ENCODE results near the gene NFATC1.

NFATC1 gene

DNA sequence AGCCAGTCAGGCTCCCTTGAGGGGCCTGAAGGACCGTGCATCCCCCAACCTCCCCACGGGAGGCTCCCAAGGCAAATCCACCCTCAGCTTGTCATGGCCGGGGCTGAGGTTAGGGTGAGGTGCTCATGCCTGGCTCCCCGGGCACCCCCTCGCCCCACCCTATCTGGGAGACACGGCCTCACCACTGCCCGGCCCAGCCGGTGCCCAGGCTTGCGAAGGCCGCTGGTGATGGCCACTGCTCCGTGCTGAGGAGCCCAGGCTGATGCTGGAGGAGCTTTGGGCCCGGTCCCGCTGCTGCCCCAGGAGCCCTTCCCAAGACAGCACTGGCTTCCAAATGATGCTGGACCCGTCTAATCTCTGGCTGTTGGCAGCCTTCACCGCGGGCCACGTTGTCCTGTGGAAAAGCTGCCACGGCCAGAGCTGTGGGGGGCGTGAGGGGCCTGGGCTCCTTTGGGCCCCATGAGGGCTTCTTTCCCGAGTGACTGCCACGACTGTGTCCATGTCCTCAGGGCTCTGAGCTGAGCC lies 148.2 kb downstream of the NFATC1 start:
- no peak for DNase-seq (ENCODE audit: low read depth)
- TF ChIP-seq, protein P1, sequence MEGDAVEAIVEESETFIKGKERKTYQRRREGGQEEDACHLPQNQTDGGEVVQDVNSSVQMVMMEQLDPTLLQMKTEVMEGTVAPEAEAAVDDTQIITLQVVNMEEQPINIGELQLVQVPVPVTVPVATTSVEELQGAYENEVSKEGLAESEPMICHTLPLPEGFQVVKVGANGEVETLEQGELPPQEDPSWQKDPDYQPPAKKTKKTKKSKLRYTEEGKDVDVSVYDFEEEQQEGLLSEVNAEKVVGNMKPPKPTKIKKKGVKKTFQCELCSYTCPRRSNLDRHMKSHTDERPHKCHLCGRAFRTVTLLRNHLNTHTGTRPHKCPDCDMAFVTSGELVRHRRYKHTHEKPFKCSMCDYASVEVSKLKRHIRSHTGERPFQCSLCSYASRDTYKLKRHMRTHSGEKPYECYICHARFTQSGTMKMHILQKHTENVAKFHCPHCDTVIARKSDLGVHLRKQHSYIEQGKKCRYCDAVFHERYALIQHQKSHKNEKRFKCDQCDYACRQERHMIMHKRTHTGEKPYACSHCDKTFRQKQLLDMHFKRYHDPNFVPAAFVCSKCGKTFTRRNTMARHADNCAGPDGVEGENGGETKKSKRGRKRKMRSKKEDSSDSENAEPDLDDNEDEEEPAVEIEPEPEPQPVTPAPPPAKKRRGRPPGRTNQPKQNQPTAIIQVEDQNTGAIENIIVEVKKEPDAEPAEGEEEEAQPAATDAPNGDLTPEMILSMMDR (conservative IDR thresholded peaks at IDR 0.05; ENCODE audit: low read depth, low read length) = no peak
- no peak overlapping the region for H3K4me3 ChIP-seq (ENCODE audit: low read length)

DNA sequence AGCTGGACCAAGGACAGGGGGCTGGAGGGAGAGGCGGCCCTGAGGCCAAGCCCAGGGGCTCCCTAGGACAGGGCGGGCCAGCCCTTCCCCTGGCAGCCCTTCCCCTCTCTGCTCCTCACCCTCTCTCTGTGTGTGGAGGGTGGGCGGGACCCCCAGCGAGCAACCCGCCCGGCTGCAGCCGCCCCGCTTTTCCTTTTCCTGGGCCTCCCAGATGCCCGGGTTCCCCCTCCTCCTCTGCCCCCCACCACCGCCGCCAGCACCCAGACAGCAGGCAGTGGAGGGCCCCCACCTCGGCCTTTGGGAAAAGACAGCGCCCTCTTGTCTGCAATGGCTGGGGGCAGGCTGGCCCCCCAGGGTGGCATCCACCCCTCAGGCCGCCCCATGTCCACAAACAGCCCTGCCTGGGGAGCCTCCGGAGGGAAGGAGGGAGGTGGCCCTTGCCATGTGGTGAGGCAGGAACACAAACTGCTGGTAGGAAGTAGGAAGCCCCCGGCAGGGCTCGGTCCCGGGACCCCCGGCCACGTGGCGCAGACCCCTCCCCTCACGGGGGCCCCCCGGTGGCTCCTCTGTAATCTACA lies 148.7 kb downstream of the NFATC1 start:
- TF ChIP-seq, protein P1 (conservative IDR thresholded peaks at IDR 0.05; ENCODE audit: low read depth, low read length) = no peak
- no peak for DNase-seq (ENCODE audit: low read depth)
- H3K4me3 ChIP-seq (ENCODE audit: low read length) = no peak overlapping the region

DNA sequence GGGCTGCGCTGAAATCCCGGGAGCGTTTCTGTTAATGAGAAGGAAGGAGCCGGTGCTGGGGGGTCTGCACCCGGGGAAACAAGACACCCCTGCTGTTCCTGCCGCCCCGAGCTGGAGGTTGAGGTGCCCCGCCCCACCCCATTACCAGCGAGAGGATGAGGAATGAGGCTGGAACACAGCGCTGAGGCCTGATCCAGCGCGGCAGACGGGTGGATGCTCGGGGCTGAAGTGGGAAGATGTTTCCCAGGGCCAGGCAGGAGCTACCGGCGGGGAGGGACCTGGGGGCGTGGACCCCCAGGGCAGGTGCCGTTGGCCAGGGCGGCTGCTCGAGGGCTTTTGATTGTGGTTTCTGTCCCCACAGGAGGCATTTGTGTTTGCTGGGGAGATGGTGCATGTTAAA lies 149.5 kb downstream of the NFATC1 start:
- DNase-seq (ENCODE audit: low read depth) = no peak
- TF ChIP-seq, protein P1 (conservative IDR thresholded peaks at IDR 0.05; ENCODE audit: low read depth, low read length) = no peak
- no peak overlapping the region for H3K4me3 ChIP-seq (ENCODE audit: low read length)

DNA sequence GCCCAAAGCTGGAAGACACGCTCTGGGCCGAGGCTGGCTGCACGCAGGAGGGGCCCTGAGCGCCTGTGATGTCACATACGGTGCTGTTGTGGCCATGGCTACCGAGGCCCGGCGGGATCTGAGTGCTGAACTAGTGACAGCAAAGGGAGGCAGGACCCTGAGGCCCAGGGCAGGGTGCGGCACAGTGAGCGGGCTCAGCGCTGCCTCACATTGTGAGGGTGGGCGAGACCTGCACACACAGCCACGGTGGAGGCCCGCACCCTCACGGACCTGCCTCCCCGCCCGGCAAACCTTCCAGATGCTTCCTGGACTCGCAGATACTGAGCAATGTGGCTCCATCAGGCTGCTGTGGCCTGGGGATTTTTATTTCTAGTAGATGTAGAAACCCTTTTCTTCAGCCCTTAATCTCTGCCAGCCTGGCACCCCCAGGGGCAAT lies 150.0 kb downstream of the NFATC1 start:
- no peak overlapping the region for H3K4me3 ChIP-seq (ENCODE audit: low read length)
- DNase-seq (ENCODE audit: low read depth) = no peak
- TF ChIP-seq, protein P1 (conservative IDR thresholded peaks at IDR 0.05; ENCODE audit: low read depth, low read length) = no peak

DNA sequence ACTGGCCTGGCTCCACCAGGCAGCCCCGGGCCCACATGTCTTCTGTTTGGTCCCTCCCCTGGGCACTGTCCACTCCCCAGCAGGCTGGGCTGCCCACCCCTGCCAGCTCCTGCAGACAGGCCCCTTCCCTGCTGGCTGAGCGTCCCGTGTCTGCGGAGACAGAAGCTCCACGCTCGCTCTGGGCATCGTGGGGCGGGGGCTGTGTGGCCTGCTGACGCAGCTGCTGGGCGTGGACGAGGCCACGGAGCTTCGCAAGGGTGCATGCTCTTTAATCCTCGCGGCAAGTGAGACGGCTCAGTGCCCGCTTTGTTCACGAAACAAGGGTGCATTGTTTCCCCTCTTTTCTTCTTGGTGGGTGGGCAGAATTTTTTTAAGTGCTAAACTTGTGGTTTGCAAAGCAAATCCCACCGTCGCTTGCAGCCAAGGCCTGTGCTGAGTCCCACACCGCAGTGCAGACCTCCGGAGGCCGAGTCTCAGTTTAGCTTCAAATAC lies 151.1 kb downstream of the NFATC1 start:
- DNase-seq (ENCODE audit: low read depth) = peak; percentile 35
- TF ChIP-seq, protein P1 (conservative IDR thresholded peaks at IDR 0.05; ENCODE audit: low read depth, low read length) = no peak
- H3K4me3 ChIP-seq (ENCODE audit: low read length) = no peak overlapping the region

DNA sequence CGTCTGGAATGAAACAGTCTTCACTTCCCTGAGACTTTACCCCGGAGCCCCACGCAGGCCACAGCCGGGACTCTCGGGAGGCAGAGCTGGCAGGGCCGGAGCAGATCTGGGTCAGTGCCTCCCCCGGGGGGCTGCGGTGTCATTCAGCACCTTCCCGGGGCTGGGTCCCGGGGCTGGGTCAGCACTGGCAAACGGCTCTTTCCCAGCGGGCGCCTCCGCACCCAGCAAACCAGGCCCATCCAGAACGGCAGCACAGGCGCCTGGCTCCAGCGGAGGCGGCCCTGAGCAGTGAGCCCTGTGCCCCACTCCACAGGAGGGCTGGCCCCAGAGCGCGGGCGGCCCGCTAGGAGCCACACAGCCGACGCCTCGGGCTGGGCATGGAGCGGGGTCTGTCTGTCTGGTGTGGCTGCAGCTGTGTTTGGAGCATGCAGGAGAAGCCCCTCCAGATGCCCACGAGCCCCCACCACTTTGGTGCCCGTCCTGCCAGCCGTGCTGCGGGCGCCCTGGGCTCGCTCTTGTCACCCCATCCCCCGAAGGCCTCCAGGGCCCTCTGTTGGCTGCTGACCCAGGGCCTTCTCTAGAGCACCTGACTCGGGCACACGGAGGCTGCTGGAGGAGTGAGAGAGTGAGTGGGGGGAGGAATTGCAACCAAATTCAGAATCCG lies 151.8 kb downstream of the NFATC1 start:
- no peak overlapping the region for H3K4me3 ChIP-seq (ENCODE audit: low read length)
- no peak for DNase-seq (ENCODE audit: low read depth)
- TF ChIP-seq, protein P1 (conservative IDR thresholded peaks at IDR 0.05; ENCODE audit: low read depth, low read length) = no peak

DNA sequence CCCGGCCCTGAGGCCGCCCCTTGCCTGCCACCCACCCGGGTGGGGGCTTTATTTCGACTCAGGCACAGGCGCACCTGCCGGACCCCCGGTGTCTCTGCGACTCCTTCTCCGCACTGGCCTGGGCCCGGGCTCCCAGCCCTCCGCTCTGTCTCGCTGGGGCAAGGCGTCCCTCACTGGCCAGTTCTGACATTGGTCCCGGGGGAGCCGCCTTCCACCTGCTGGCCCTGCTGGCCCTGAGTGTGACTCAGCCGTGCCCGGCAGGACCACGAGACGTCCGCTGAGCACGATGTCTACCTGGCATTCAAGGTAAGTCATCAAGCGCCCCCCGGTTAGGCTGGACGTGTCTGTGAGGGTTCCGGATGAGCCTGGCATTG lies 152.3 kb downstream of the NFATC1 start:
- no peak for DNase-seq (ENCODE audit: low read depth)
- TF ChIP-seq, protein P1 (conservative IDR thresholded peaks at IDR 0.05; ENCODE audit: low read depth, low read length) = no peak
- H3K4me3 ChIP-seq (ENCODE audit: low read length) = no peak overlapping the region
